Measurements from ENCODE around the gene SCAF4. TPM values are rescaled to one million over a fixed set of nuclear protein-coding genes. Genes with fewer than 3 reads are reported as not detected.

SCAF4 gene
- total and polyA plus RNA-seq, 2 of the 8 experiments (the other 6 are each of a cell fraction or from before 2014, with no cell fraction given) = 28.9 to 55.1 TPM

GRCh38 chr21:31671931-31672330 lies 60.0 kb downstream of the SCAF4 start:
- Histone ChIP-seq H3K4me2 (ENCODE audit: insufficient read depth in 1 of 2, low read depth in 2 of 2, low read length in 2 of 2) (no peak overlapping the region), H4K8ac (ENCODE audit: extremely low read depth, insufficient read depth, low read length) (no peak overlapping the region), H3K23ac (ENCODE audit: insufficient read length) (no peak overlapping the region), H3K36me3 (ENCODE audit: control insufficient read depth in 2 of 4, insufficient read depth in 4 of 4, low read length in 3 of 4) (peaks cover 0 to 41% (median 10%) of the 10 kb centered on the region in 4 experiments; a peak in 4 of 8 replicates), H3K4me1 (replicated peaks in 1 of 4; ENCODE audit: control insufficient read depth in 3 of 4, insufficient read depth in 4 of 4, low read length in 3 of 4) (peaks cover 0 to 3% (median 2%) of the 10 kb centered on the region in 4 experiments; a peak in 3 of 7 replicates), H2BK15ac (ENCODE audit: low read length) (no peak overlapping the region), H3K14ac (ENCODE audit: insufficient read length) (no peak overlapping the region), H3K18ac (ENCODE audit: extremely low read depth, low read length) (no peak overlapping the region), H3K56ac (replicated peaks; ENCODE audit: insufficient read length, low read depth, low read length) (no peak overlapping the region), H2BK120ac (replicated peaks; ENCODE audit: low read depth, low read length) (no peak overlapping the region), H2BK20ac (ENCODE audit: low read length) (no peak overlapping the region), H2BK5ac (ENCODE audit: low read depth, low read length) (no peak overlapping the region), H4K20me1 (replicated peaks in 1 of 2; ENCODE audit: control insufficient read depth in 1 of 2, insufficient read depth in 2 of 2, low read length in 2 of 2) (peaks cover 0 to 3% of the 10 kb centered on the region in 2 experiments), H2BK12ac (ENCODE audit: low read depth, low read length) (no peak overlapping the region), H3K9ac (replicated peaks in 1 of 4; ENCODE audit: extremely low read depth in 1 of 4, low read depth in 3 of 4, low read length in 3 of 4) (no peak overlapping the region), H3K9me3 (ENCODE audit: insufficient read depth in 2 of 2, low read depth in 1 of 2, low read length in 1 of 2) (no peaks in the 10 kb centered on the region), H3K23me2 (ENCODE audit: low read depth, low read length) (no peaks in the 10 kb centered on the region), H4K91ac (replicated peaks; ENCODE audit: insufficient read length, low read length) (no peak overlapping the region), H3K4ac (replicated peaks; ENCODE audit: insufficient read length, low read depth, low read length) (no peak overlapping the region), H3K79me1 (ENCODE audit: low read depth, low read length) (no peaks in the 10 kb centered on the region), H3K4me3 (ENCODE audit: extremely low read depth in 1 of 4, insufficient read depth in 2 of 4, low read depth in 3 of 4, low read length in 4 of 4) (no peak overlapping the region), H2AFZ (ENCODE audit: low read length) (no peak overlapping the region), H4K5ac (ENCODE audit: insufficient read length, low read depth, low read length) (no peak overlapping the region), H3K79me2 (ENCODE audit: control insufficient read depth in 1 of 2, insufficient read depth in 2 of 2, low read length in 2 of 2) (no peaks in the 10 kb centered on the region), H3K27ac (ENCODE audit: low read depth, low read length) (no peak overlapping the region), H2AK5ac (ENCODE audit: low read depth, low read length) (no peak overlapping the region), H3K27me3 (replicated peaks in 1 of 4; ENCODE audit: control insufficient read depth in 3 of 4, extremely low read depth in 1 of 4, insufficient read depth in 3 of 4, low read length in 3 of 4) (no peaks in the 10 kb centered on the region)
- WGBS, 2 experiments (ENCODE audit: extremely low coverage in 1 of 2, insufficient coverage in 1 of 2, insufficient read length in 1 of 2, insufficient replicate concordance in 2 of 2, low coverage in 1 of 2, low lambda C conversion rate in 2 of 2, missing lambda C conversion rate in 1 of 2) = 85% methylated on average over 17 of the region's 17 CpGs; no CpG with 5 or more reads in 1 of the 2 experiments
- CTCF ChIA-PET (ENCODE audit: partially characterized antibody) = no interaction called here
- DNase-seq (ENCODE audit: low read depth in 1 of 2, low spot score in 2 of 2) (no peak), FAIRE-seq (no peak)
- POLR2A ChIA-PET (ENCODE audit: partially characterized antibody) = interaction anchor here (1.4 kb wide), 1 partner anchor 12 kb away, joined by 3 read pairs; no protein-coding TSS in a partner anchor
- no peak for TF ChIP-seq SUZ12 (IDR thresholded peaks at IDR 0.05; ENCODE audit: low read length)
- 0 out of 2 replicates have a peak, but pooled peaks have one; percentile 37 for TF ChIP-seq MAX (IDR thresholded peaks at IDR 0.05)
